Smooth muscle cell (in vitro differentiated cells): ENCODE measurements around the gene SBF2. TPM values are rescaled to one million over a fixed set of nuclear protein-coding genes. Genes with fewer than 3 reads are reported as not detected.

ENCODE experiments used
- DNase-seq: peaks from one replicate; lab custom pipeline; 2025; ENCODE audit not compliant: unreplicated experiment; lab: John Stamatoyannopoulos, UW
- H2AFZ ChIP-seq: fragments of 200-600 bp; sonication (generic); 2 replicates; pipeline ENCODE4 v1.6.0; 2016; ENCODE audit warnings: antibody characterized with exemption, low read depth, mild to moderate bottlenecking
- H3F3A ChIP-seq: fragments of 200-600 bp; sonication (generic); 2 replicates; pipeline ENCODE4 v1.6.0; 2017; ENCODE audit warnings: antibody characterized with exemption, low read depth
- H3K27ac ChIP-seq: fragments of 200-600 bp; sonication (generic); 2 replicates; pipeline ENCODE4 v1.5.1; 2016; ENCODE audit warnings: low read depth, mild to moderate bottlenecking
- H3K27me3 ChIP-seq: fragments of 200-600 bp; sonication (generic); 2 replicates; pipeline ENCODE4 v1.6.1; 2016; ENCODE audit warnings: low read depth, mild to moderate bottlenecking
- H3K36me3 ChIP-seq: fragments of 200-600 bp; sonication (generic); 2 replicates; pipeline ENCODE4 v1.5.1; 2016; ENCODE audit warnings: low read depth
- H3K4me1 ChIP-seq: fragments of 200-600 bp; sonication (generic); 2 replicates; pipeline ENCODE4 v1.5.1; 2016; ENCODE audit warnings: low read depth
- H3K4me2 ChIP-seq: fragments of 200-600 bp; sonication (generic); 2 replicates; pipeline ENCODE4 v1.6.0; 2016; ENCODE audit warnings: mild to moderate bottlenecking
- H3K4me3 ChIP-seq: fragments of 200-600 bp; sonication (generic); 2 replicates; pipeline ENCODE4 v1.5.1; 2016; ENCODE audit warnings: mild to moderate bottlenecking
- H3K79me2 ChIP-seq: fragments of 200-600 bp; sonication (generic); 2 replicates; pipeline ENCODE4 v1.6.0; 2016; ENCODE audit warnings: low read depth, mild to moderate bottlenecking
- H3K9ac ChIP-seq: fragments of 200-600 bp; sonication (generic); 2 replicates; pipeline ENCODE4 v1.6.0; 2016; ENCODE audit warnings: low read depth
- H3K9me3 ChIP-seq: fragments of 200-600 bp; sonication (generic); replicated peaks from 2 replicates; pipeline ENCODE4 v1.5.1; 2016; ENCODE audit warnings: low read depth
- H4K20me1 ChIP-seq: fragments of 200-600 bp; sonication (generic); 2 replicates; pipeline ENCODE4 v1.6.0; 2016; ENCODE audit warnings: low read depth
- WGBS: methylation state at CpG from one replicate; pipeline ENCODE4 v1.1.7; 2016; ENCODE audit warnings: low lambda C conversion rate; 5-methylcytosine and 5-hydroxymethylcytosine counted together
- polyA plus RNA-seq: library from polyadenylated mRNA; unstranded; fragments of >200 nt; fragmentation: Nextera tagmentation; extraction: Ambion mirVana; gene quantifications from 2 replicates; pipeline ENCODE4 v1.2.1, GENCODE V29; 2016
- total RNA-seq: library from RNA; depleted of rRNA; stranded (reverse); fragments of >200 nt; gene quantifications from 2 replicates; pipeline ENCODE4 v1.2.3, GENCODE V29; 2014
- TF ChIP-seq, protein P1 (sequence below): fragments of 200-600 bp; sonication (generic); IDR thresholded peaks from 2 replicates; pipeline ENCODE4 v1.5.1; 2017; ENCODE audit warnings: borderline replicate concordance, mild to moderate bottlenecking, antibody characterized with exemption; ENCODE audit not compliant: insufficient read depth, poor library complexity, severe bottlenecking

The SBF2 gene
- total RNA-seq = 62.5 and 80.7 TPM in 2 replicates
- 19.0 and 25.7 TPM in 2 replicates for polyA plus RNA-seq

DNA sequence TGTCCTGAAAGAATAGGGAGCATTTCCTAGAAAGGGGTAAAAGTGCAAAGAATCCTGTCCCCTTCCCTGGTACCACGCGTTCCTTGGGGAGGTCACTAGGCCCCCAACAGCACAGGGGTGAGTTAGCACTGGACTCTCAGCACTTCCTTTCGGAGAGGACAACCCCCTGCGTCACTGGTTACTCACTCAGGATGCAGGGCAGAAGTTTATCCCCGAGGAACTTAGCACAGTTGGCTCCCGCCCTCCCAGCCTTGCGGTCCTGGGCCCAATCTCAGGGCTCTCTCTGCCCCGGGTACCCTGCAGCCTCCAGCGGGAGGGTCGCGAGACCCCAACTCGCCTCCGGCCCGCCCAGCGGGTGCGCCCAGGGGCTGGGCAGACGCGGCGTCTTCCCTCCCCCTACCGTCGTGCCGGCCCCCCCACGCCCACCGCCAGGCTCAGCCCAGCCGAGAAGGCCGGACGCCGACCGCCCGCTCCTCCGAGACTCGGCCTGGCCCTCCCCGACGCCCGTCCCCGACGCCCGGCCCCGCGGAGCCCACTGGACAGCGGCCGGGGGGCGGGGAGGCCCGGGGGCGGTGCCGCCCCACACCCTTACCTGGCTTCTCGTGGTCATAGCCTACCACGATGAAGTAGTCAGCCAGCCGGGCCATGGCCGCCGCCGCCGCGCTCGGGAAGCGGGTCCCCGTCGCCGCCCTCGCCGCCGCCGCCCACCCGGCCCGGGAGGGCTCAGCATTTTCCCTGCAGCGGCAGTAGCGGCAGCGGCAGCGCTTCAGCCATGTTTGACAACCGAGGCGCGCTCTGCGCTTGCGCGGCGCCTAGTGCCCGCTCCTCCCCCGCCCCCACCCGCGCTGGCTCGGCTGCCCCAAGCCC, at the start of gene SBF2:
Gene SBF2 (minus strand): TSS at position 797 of the 867 bp plus-strand sequence. CDS start 150 bp downstream, at position 647.
- H3F3A ChIP-seq = peaks cover 8% of the 10 kb centered on the region
- peak within 1 kb of the TSS; percentile 82 for H2AFZ ChIP-seq
- no peaks in the 10 kb centered on the region for H3K27me3 ChIP-seq
- H4K20me1 ChIP-seq = peaks cover 33% of the 10 kb centered on the region
- H3K9me3 ChIP-seq = no peaks in the 10 kb centered on the region
- peaks cover 10% of the 10 kb centered on the region for H3K4me1 ChIP-seq
- H3K4me3 ChIP-seq = peak within 1 kb of the TSS; percentile 98
- H3K27ac ChIP-seq = peak within 1 kb of the TSS; percentile 90
- peak within 1 kb of the TSS; percentile 90 for H3K9ac ChIP-seq
- peak; percentile 71 for DNase-seq
- no peaks in the 10 kb centered on the region for H3K36me3 ChIP-seq
- peaks cover 46% of the 10 kb centered on the region for H3K79me2 ChIP-seq
- TF ChIP-seq, protein P1, sequence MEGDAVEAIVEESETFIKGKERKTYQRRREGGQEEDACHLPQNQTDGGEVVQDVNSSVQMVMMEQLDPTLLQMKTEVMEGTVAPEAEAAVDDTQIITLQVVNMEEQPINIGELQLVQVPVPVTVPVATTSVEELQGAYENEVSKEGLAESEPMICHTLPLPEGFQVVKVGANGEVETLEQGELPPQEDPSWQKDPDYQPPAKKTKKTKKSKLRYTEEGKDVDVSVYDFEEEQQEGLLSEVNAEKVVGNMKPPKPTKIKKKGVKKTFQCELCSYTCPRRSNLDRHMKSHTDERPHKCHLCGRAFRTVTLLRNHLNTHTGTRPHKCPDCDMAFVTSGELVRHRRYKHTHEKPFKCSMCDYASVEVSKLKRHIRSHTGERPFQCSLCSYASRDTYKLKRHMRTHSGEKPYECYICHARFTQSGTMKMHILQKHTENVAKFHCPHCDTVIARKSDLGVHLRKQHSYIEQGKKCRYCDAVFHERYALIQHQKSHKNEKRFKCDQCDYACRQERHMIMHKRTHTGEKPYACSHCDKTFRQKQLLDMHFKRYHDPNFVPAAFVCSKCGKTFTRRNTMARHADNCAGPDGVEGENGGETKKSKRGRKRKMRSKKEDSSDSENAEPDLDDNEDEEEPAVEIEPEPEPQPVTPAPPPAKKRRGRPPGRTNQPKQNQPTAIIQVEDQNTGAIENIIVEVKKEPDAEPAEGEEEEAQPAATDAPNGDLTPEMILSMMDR = no peak
- WGBS = under 1% methylated on average over 27 of the region's 81 CpGs
- peak within 1 kb of the TSS; percentile 99 for H3K4me2 ChIP-seq

DNA sequence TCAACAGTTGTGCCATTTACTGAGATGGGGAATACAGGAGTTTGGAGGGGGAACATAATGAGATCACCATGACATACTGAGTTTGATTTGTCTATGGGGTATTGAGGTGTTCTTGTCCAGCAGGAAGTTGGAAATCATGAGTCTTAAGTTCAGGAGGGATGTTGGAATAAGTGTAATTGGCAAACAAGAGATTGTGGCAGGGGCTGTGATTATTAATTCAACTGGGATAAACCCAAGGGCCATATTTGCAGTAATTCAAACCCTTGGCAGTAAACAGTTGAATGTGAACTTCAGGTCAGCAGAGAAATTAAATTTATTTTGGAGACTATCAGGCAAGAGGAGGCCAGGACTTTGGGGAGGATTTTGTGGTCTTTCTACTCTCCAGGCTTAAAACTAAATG, 44.3 kb upstream of the SBF2 start:
- Histone ChIP-seq H3K9me3 (no peaks in the 10 kb centered on the region), H2AFZ (no peak overlapping the region), H3K4me3 (no peak overlapping the region), H3K9ac (no peak overlapping the region), H3K27ac (no peak overlapping the region), H3K79me2 (no peaks in the 10 kb centered on the region), H3K4me1 (no peaks in the 10 kb centered on the region), H3K4me2 (no peak overlapping the region), H3K27me3 (no peaks in the 10 kb centered on the region), H3F3A (no peaks in the 10 kb centered on the region), H4K20me1 (no peaks in the 10 kb centered on the region), H3K36me3 (no peaks in the 10 kb centered on the region)
- TF ChIP-seq, protein P1 = no peak
- no peak for DNase-seq

DNA sequence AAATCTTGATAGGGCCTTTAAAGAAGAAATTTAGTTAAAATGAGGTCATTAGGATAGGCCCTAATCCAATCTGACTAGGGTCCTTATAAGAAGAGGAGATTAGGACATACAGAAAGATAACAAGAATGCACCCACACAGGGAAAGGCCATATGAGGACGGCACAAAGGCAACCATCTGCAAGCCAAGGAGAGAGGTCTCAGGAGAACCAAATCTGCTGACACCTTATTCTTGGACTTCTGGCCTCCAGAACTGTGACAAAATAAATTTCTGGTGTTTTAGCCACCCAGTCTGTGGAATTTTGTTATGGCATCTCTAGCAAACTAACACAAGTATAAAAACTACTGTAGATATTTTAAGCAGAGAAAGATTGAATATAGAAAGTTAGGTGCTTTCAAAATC, 39.5 kb upstream of the SBF2 start:
- Histone ChIP-seq H3K4me1 (no peaks in the 10 kb centered on the region), H3K79me2 (no peaks in the 10 kb centered on the region), H3K27ac (no peak overlapping the region), H3K4me3 (no peak overlapping the region), H3K27me3 (no peaks in the 10 kb centered on the region), H3K36me3 (no peaks in the 10 kb centered on the region), H3K4me2 (no peak overlapping the region), H3K9ac (no peak overlapping the region), H3K9me3 (no peaks in the 10 kb centered on the region), H2AFZ (no peak overlapping the region), H3F3A (no peaks in the 10 kb centered on the region), H4K20me1 (no peaks in the 10 kb centered on the region)
- WGBS = 65% methylated on average over 1 of the region's 1 CpG
- TF ChIP-seq, protein P1 = no peak
- no peak for DNase-seq
